Mesenteric fat pad (tissue), 1 donor: ENCODE data around the gene SOX8. TPM values are rescaled to one million over a fixed set of nuclear protein-coding genes. Genes with fewer than 3 reads are reported as not detected.

Source experiments
- DNase-seq: peaks from one replicate; pipeline ENCODE4 v3.0.0-alpha.2; 2020; ENCODE audit warnings: low spot score
- total RNA-seq: library from RNA; stranded (reverse); fragmentation: NEBNext Ultra II Directional; extraction: Animal tissue kit (Norgen Biotek cat#: 25700); gene quantifications from one replicate; pipeline ENCODE4 v1.2.1, GENCODE V29; 2021
- donor health status: DM: yes; HTN: yes; CAD: no.

The SOX8 gene
- total RNA-seq, 1 donor from 2014 or later: 1.3 TPM

DNA sequence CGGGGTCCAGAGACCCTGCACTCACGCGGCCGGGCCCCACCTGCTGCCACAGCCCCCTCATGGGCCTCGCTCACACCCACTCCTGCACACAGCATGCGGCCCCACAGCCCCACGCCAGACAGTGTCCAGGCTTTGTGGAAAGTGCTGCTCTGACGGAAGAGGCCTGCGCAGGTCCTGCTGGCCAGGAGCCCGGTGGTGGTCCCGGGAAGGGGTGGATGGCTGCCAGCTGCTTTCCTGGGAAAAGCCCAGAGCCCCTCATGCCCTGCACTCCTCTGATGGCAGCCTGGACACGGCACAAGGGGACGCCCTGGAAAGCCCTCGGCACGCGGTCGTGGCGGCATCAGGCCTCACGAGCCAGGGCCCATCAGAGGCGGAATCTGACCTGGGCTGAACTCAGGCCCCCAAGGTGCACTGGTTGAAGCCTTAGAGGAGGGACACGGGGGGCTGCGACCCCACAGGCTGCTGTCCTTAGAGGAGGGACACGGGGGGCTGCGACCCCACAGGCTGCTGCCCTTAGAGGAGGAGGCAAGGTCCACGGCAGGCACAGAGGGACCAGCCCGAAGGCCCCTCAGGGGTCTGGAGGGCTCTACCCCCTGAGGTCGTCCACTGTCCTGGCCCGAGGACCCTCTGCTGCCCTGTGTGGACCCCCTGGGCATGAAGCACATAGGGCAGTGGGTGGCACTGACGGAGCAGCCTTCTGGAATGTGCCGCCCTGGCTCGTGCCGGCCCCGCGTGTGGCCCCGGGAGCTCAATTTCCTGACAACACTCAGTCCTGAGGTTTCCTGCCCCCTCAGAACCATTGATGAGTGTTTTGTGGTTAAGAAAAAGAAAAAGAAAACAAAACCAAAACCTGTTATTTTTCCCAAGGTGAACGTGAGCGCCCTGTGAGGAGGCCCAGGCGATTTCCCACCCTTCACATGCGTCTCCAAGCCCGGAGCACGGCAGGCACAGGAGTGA lies 22.1 kb downstream of the SOX8 start:
- DNase-seq: no peak

DNA sequence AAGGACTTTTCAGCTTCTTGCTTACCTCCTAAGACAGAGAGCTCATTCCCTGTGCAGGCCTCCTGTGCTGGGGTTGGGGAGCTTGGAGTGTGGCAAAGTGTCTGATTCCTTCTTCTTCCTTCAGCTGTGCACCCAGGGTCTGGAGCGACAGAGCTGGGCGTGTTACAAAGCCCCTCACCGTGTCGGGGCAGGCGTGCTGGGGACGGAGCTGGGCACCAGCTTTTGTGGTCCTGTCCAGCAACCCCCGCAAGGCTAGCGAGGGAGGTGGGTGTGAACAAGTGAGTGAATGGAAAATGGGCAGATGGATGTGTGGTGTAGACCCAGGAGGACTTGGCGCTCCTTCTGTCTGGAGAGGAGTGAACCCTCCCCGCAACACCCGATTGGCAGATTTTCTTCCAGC lies 23.7 kb downstream of the SOX8 start:
- no peak for DNase-seq

GRCh38 chr16:1006781-1007180 lies 25.2 kb downstream of the SOX8 start:
- no peak for DNase-seq

- DNase-seq: no peak
Observed at GRCh38 chr16:1007284-1007850, 25.8 kb downstream of the SOX8 start.

- no peak for DNase-seq
Observed at GRCh38 chr16:1008085-1008484, 26.5 kb downstream of the SOX8 start.

DNA sequence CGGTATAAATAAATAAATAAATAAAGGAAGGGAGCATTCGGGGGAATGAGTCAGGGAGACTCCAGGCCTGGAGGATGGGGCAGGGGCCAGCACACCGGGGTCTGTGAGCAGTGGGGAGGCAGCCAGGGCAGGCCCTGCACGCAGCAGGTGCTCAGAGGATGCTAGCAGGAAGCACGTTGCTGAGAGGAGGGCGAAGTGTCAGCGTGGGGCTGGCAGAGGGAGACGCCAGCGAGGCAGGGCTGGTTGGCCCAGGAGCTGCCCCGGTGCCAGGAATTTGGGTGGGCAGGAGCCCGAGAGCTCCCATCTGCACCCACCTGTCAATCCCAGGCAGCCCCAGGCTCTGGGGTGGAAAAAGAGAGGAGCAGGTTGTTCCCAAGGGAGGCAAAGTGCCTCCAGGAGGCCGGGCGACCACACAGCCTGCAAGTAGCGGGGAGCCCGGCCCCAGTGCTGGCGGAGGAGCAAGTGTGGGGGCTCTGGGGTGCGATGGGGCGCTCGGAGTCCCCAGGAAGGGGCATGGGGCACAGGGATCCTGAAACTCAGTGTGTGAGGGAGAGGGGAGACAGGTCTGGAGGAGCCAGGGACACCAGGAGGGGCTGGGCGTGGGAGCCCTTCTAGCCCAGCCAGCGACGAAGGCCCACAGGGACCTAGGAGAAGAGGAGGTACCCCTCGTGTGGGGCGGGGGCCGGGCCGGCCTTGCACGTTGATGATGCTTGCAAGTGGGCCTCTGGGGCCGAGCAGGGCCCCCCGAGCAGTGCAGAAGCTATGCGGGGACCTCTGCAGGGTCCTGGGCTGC lies 28.0 kb downstream of the SOX8 start:
- no peak for DNase-seq

- DNase-seq: no peak
Observed at GRCh38 chr16:1010251-1010650, 28.7 kb downstream of the SOX8 start.

- no peak for DNase-seq
Observed at GRCh38 chr16:1010815-1011214, 29.2 kb downstream of the SOX8 start.

GRCh38 chr16:1011316-1012082 lies 29.9 kb downstream of the SOX8 start:
- DNase-seq: no peak

DNA sequence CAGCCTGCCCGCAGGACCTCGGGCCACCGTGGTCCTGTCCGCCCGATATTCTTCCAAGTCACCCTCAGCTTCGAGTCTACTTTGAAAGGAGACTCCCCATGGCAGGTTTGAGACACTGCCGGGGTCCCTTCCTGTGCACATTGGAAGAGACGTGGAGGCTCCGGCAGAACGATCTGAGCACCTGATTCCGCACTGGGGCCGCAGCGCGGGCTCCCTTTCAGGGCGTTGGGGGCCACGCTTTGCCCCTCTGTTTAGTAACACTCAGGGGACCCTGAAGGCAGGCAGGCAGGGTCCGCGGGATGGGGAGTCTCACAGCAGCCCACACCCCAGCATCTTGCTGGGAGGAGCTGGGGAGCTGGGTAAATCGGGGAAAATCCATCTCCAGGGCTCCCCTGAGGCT lies 30.6 kb downstream of the SOX8 start:
- DNase-seq: no peak

- no peak for DNase-seq
Observed at GRCh38 chr16:1012722-1013592, 31.4 kb downstream of the SOX8 start.

DNA sequence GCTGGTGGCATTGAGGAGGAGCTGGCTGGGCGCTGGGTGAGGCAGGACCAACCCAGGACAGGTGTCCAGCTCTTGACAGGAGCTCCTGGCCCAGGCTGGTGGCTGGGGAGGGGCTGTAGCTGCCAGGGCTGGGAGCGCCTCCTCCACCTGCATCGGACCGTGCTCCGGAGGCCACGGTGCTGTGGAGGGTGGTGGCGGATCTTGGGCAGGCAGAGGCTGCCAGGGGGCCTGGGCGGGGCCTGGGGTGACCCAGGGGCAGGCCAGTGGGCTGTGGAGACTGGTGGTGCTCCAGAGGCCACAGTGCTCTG lies 32.0 kb downstream of the SOX8 start:
- no peak for DNase-seq

GRCh38 chr16:1014221-1014620 lies 32.7 kb downstream of the SOX8 start:
- DNase-seq: no peak

GRCh38 chr16:1014771-1015495 lies 33.4 kb downstream of the SOX8 start:
- DNase-seq: no peak

- no peak for DNase-seq
Observed at GRCh38 chr16:1018447-1019198, 37.1 kb downstream of the SOX8 start.

- no peak for DNase-seq
Observed at GRCh38 chr16:1019231-1020090, 37.9 kb downstream of the SOX8 start.

- DNase-seq: no peak
Observed at GRCh38 chr16:1020091-1020399, 38.5 kb downstream of the SOX8 start.

- no peak for DNase-seq
Observed at GRCh38 chr16:1020591-1020990, 39.0 kb downstream of the SOX8 start.
